H1 (cell line): ENCODE measurements around the gene TMEM114. TPM values are rescaled to one million over a fixed set of nuclear protein-coding genes. Genes with fewer than 3 reads are reported as not detected.

Experiments used
- CTCF ChIA-PET: fragments of 300-600 bp; sonication (Branson Sonifier 250); formaldehyde crosslinking; loops from one replicate; lab custom pipeline; 2021; ENCODE audit not compliant: partially characterized antibody; lab: Charles Lee
- POLR2A ChIA-PET: fragments of 300-600 bp; sonication (Branson Sonifier 250); formaldehyde crosslinking; loops from one replicate; lab custom pipeline; 2021; ENCODE audit warnings: inconsistent platforms; ENCODE audit not compliant: partially characterized antibody; lab: Charles Lee
- DNase-seq, 2 experiments: peaks; one replicate each; pipeline versions ENCODE4 v3.0.0 to v3.0.0-alpha.2; 2010 to 2022; ENCODE audit warnings: low spot score in 2 of 2, low read depth in 1 of 2, mixed read lengths in 1 of 2
- FAIRE-seq: peaks from 2 replicates; lab custom pipeline; 2011; peaks lifted over from hg19 to GRCh38; lab: Jason Lieb, UNC
- H2AFZ ChIP-seq: 2 replicates; pipeline ENCODE4 v1.8.1; 2012; ENCODE audit warnings: low read length, inconsistent platforms
- H2AK5ac ChIP-seq: 2 replicates; pipeline ENCODE4 v1.6.1; 2013; ENCODE audit warnings: low read depth, low read length
- H2BK120ac ChIP-seq: replicated peaks from 2 replicates; pipeline ENCODE3; 2013; ENCODE audit warnings: low read depth, low read length, inconsistent platforms
- H2BK12ac ChIP-seq: 2 replicates; pipeline ENCODE4 v1.6.1; 2013; ENCODE audit warnings: low read depth, low read length
- H2BK15ac ChIP-seq: 2 replicates; pipeline ENCODE4 v1.6.1; 2013; ENCODE audit warnings: low read length
- H2BK20ac ChIP-seq: 2 replicates; pipeline ENCODE4 v1.6.1; 2013; ENCODE audit warnings: low read length
- H2BK5ac ChIP-seq: 2 replicates; pipeline ENCODE4 v1.6.1; 2013; ENCODE audit warnings: low read depth, low read length
- H3K14ac ChIP-seq: 2 replicates; pipeline ENCODE4 v1.6.1; 2013; ENCODE audit warnings: inconsistent platforms; ENCODE audit not compliant: insufficient read length
- H3K18ac ChIP-seq: 2 replicates; pipeline ENCODE4 v1.6.1; 2013; ENCODE audit warnings: low read length; ENCODE audit errors: extremely low read depth
- H3K23ac ChIP-seq: 2 replicates; pipeline ENCODE4 v1.6.1; 2013; ENCODE audit warnings: inconsistent platforms; ENCODE audit not compliant: insufficient read length
- H3K23me2 ChIP-seq: 2 replicates; pipeline ENCODE4 v1.6.1; 2013; ENCODE audit warnings: low read depth, low read length
- H3K27ac ChIP-seq: 2 replicates; pipeline ENCODE4 v1.6.1; 2011; ENCODE audit warnings: low read depth, low read length, inconsistent platforms
- H3K27me3 ChIP-seq, 4 experiments: replicated peaks in 1 of 4; 1 replicate in 1 of 4; 2 replicates in 3 of 4; pipeline versions ENCODE4 v1.6.1 to v1.8.1; 2011 to 2013; ENCODE audit warnings: low read length in 3 of 4, mild to moderate bottlenecking in 3 of 4, inconsistent platforms in 2 of 4, mixed read lengths in 2 of 4, moderate library complexity in 1 of 4; ENCODE audit not compliant: control insufficient read depth in 3 of 4, insufficient read depth in 3 of 4; ENCODE audit errors: extremely low read depth in 1 of 4
- H3K36me3 ChIP-seq, 4 experiments: 2 replicates each; pipeline versions ENCODE4 v1.6.1 to v1.8.1; 2011 to 2013; ENCODE audit warnings: mild to moderate bottlenecking in 4 of 4, low read length in 3 of 4, moderate library complexity in 2 of 4, control low read depth in 1 of 4, inconsistent platforms in 1 of 4; ENCODE audit not compliant: insufficient read depth in 4 of 4, control insufficient read depth in 2 of 4
- H3K4ac ChIP-seq: replicated peaks from 2 replicates; pipeline ENCODE3; 2013; ENCODE audit warnings: low read length, low read depth, mixed read lengths, inconsistent platforms; ENCODE audit not compliant: insufficient read length
- H3K4me1 ChIP-seq, 4 experiments: replicated peaks in 1 of 4; 1 replicate in 1 of 4; 2 replicates in 3 of 4; pipeline versions ENCODE4 v1.6.1 to v1.8.1; 2011 to 2013; ENCODE audit warnings: low read length in 3 of 4, inconsistent platforms in 2 of 4, mixed read lengths in 1 of 4; ENCODE audit not compliant: insufficient read depth in 4 of 4, control insufficient read depth in 3 of 4
- H3K4me2 ChIP-seq, 2 experiments: 2 replicates each; pipeline versions ENCODE4 v1.6.1 to v1.8.1; 2011 to 2013; ENCODE audit warnings: low read depth in 2 of 2, low read length in 2 of 2, control low read depth in 1 of 2, inconsistent platforms in 1 of 2, mild to moderate bottlenecking in 1 of 2; ENCODE audit not compliant: insufficient read depth in 1 of 2
- H3K4me3 ChIP-seq, 4 experiments: fragments of 200-600, 300-600 bp in 1 of 4; sonication (generic), shearing (Covaris generic), sonication (Bioruptor Twin) in 1 of 4; 2 replicates each; pipeline versions ENCODE4 v1.5.1 to v1.8.1; 2011 to 2016; ENCODE audit warnings: low read length in 4 of 4, low read depth in 3 of 4, control low read depth in 2 of 4, inconsistent platforms in 2 of 4, mild to moderate bottlenecking in 2 of 4, mixed read lengths in 1 of 4, moderate library complexity in 1 of 4; ENCODE audit not compliant: insufficient read depth in 2 of 4; ENCODE audit errors: extremely low read depth in 1 of 4
- H3K56ac ChIP-seq: replicated peaks from 2 replicates; pipeline ENCODE3; 2013; ENCODE audit warnings: low read depth, mild to moderate bottlenecking, mixed read lengths, low read length, inconsistent platforms; ENCODE audit not compliant: insufficient read length
- H3K79me1 ChIP-seq: 2 replicates; pipeline ENCODE4 v1.6.1; 2013; ENCODE audit warnings: low read depth, low read length, control low read depth
- H3K79me2 ChIP-seq, 2 experiments: 2 replicates each; pipeline versions ENCODE4 v1.6.1 to v1.8.1; 2012 to 2013; ENCODE audit warnings: low read length in 2 of 2, mild to moderate bottlenecking in 2 of 2, inconsistent platforms in 1 of 2; ENCODE audit not compliant: insufficient read depth in 2 of 2, control insufficient read depth in 1 of 2
- H3K9ac ChIP-seq, 4 experiments: replicated peaks in 1 of 4; 1 replicate in 1 of 4; 2 replicates in 3 of 4; pipeline versions ENCODE4 v1.6.1 to v1.8.1; 2011 to 2013; ENCODE audit warnings: low read depth in 3 of 4, low read length in 3 of 4, control low read depth in 2 of 4, mild to moderate bottlenecking in 2 of 4, moderate library complexity in 2 of 4, inconsistent platforms in 1 of 4; ENCODE audit errors: extremely low read depth in 1 of 4
- H3K9me3 ChIP-seq, 2 experiments: 2 replicates each; pipeline versions ENCODE4 v1.6.1 to v1.8.1; 2012 to 2013; ENCODE audit warnings: mild to moderate bottlenecking in 2 of 2, moderate library complexity in 2 of 2, control low read depth in 1 of 2, inconsistent platforms in 1 of 2, low read depth in 1 of 2, low read length in 1 of 2, mixed read lengths in 1 of 2; ENCODE audit not compliant: insufficient read depth in 2 of 2
- H4K20me1 ChIP-seq, 2 experiments: replicated peaks in 1 of 2; 2 replicates each; pipeline versions ENCODE3 to v1.8.1; 2011 to 2013; ENCODE audit warnings: inconsistent platforms in 2 of 2, low read length in 2 of 2, mild to moderate bottlenecking in 1 of 2; ENCODE audit not compliant: insufficient read depth in 2 of 2, control insufficient read depth in 1 of 2
- H4K5ac ChIP-seq: 2 replicates; pipeline ENCODE4 v1.6.1; 2013; ENCODE audit warnings: low read length, low read depth, mixed read lengths, inconsistent platforms; ENCODE audit not compliant: insufficient read length
- H4K8ac ChIP-seq: 2 replicates; pipeline ENCODE4 v1.8.0; 2013; ENCODE audit warnings: mild to moderate bottlenecking, moderate library complexity, low read length, inconsistent platforms; ENCODE audit not compliant: insufficient read depth; ENCODE audit errors: extremely low read depth
- H4K91ac ChIP-seq: replicated peaks from 2 replicates; pipeline ENCODE3; 2013; ENCODE audit warnings: low read length, mixed read lengths, inconsistent platforms; ENCODE audit not compliant: insufficient read length
- ASH2L ChIP-seq: fragments of 200-600, 300-600 bp; sonication (generic); IDR thresholded peaks from one replicate; pipeline ENCODE4 v1.7.1; 2017; ENCODE audit warnings: low read length
- BCL11A ChIP-seq, 2 experiments: IDR thresholded peaks; one replicate each; pipeline ENCODE4 v1.6.1; 2011; ENCODE audit warnings: low read depth in 2 of 2, low read length in 2 of 2, mild to moderate bottlenecking in 2 of 2
- CHD2 ChIP-seq: IDR thresholded peaks from 2 replicates; pipeline ENCODE4 v1.6.1; 2012; ENCODE audit warnings: low read length, improper control_type of control experiment
- JUND ChIP-seq: IDR thresholded peaks from 2 replicates; pipeline ENCODE4 v1.6.1; 2011; ENCODE audit warnings: mild to moderate bottlenecking, improper control_type of control experiment, low read length
- KDM5A ChIP-seq: fragments of 200-600 bp; IDR thresholded peaks from 2 replicates; pipeline ENCODE4 v1.7.1; 2012; ENCODE audit warnings: mild to moderate bottlenecking, low read length, inconsistent platforms, mixed read lengths
- RAD21 ChIP-seq, 2 experiments: IDR thresholded peaks in 1 of 2; conservative IDR thresholded peaks in 1 of 2; 2 replicates each; pipeline ENCODE4 v1.6.1; 2011; ENCODE audit warnings: low read depth in 2 of 2, low read length in 2 of 2, improper control_type of control experiment in 1 of 2, inconsistent platforms in 1 of 2, mild to moderate bottlenecking in 1 of 2, moderate library complexity in 1 of 2
- WGBS, 2 experiments: shearing (Covaris generic) in 1 of 2; methylation state at CpG; one replicate each; pipeline versions ENCODE4 v1.1.6 to v1.1.7; 2013 to 2015; ENCODE audit warnings: low lambda C conversion rate in 2 of 2, mixed read lengths in 2 of 2, inconsistent platforms in 1 of 2, low coverage in 1 of 2, missing lambda C conversion rate in 1 of 2; ENCODE audit not compliant: insufficient replicate concordance in 2 of 2, insufficient coverage in 1 of 2, insufficient read length in 1 of 2; ENCODE audit errors: extremely low coverage in 1 of 2, missing lambda C conversion rate in 1 of 2; 5-methylcytosine and 5-hydroxymethylcytosine counted together
- polyA plus RNA-seq, 7 experiments: library from polyadenylated mRNA; depleted of rRNA in 3 of 7; stranded (reverse) in 5 of 7; unstranded in 2 of 7; fragments of >200 nt in 5 of 7; fragments of 200-250 nt in 2 of 7; gene quantifications; 1 replicate in 5 of 7; 2 replicates in 1 of 7; 4 replicates in 1 of 7; pipeline versions ENCODE4 v1.2.1 to v1.2.3, GENCODE V29; 2011 to 2013; ENCODE audit warnings: missing spikeins in 2 of 7, mixed read lengths in 2 of 7
- total RNA-seq: library from RNA; stranded (reverse); fragmentation: NEBNext Ultra II Directional; extraction: Animal tissue kit (Norgen Biotek cat#: 25700); gene quantifications from 2 replicates; pipeline ENCODE4 v1.2.1, GENCODE V29; 2021

The TMEM114 gene
- total and polyA plus RNA-seq, 2 of the 8 experiments (the other 6 are each of a cell fraction or from before 2014, with no cell fraction given), result 1.6 to 2.9 TPM

DNA sequence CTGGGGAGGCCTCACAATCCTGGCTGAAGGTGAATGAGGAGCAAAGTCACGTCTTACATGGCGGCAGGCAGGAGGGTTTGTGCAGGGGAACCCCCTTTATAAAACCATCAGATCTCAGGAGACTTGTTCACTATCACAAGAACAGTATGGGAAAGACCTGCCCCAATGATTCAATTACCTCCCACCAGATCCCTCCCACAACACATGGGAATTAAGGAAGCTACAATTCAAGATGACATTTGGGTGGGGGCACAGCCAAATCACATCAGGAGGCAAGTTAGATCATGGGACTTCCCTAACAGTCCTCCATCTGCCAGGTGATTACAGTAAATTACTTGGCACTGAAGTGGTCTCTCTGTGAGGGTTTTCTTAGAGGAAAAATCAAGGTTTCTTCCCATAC lies 5.3 kb downstream of the TMEM114 start:
- Histone ChIP-seq H3K27ac (no peak overlapping the region), H3K4me1 (peaks cover 0 to 11% (median 3%) of the 10 kb centered on the region in 4 experiments; a peak in 2 of 7 replicates), H3K27me3 (peaks cover 7 to 17% (median 11%) of the 10 kb centered on the region in 4 experiments; a peak in 6 of 7 replicates), H3K56ac (no peak overlapping the region), H4K20me1 (no peaks in the 10 kb centered on the region), H3K79me1 (no peaks in the 10 kb centered on the region), H3K79me2 (no peaks in the 10 kb centered on the region), H3K4me3 (no peak overlapping the region), H4K91ac (no peak overlapping the region), H3K23ac (no peak overlapping the region), H3K4ac (no peak overlapping the region), H3K9ac (no peak overlapping the region), H4K5ac (no peak overlapping the region), H2AFZ (no peak overlapping the region), H2BK15ac (no peak overlapping the region), H3K14ac (no peak overlapping the region), H2BK120ac (no peak overlapping the region), H3K18ac (no peak overlapping the region), H3K4me2 (no peak overlapping the region), H3K9me3 (no peaks in the 10 kb centered on the region), H3K36me3 (no peaks in the 10 kb centered on the region; a peak in 1 of 8 replicates), H2BK5ac (no peak overlapping the region), H2BK12ac (no peak overlapping the region), H3K23me2 (peaks cover 11% of the 10 kb centered on the region), H2AK5ac (no peak overlapping the region), H2BK20ac (no peak overlapping the region), H4K8ac (no peak overlapping the region)
- no peak for FAIRE-seq
- no peak for DNase-seq
- ChIA-PET POLR2A (interaction anchor here (0.9 to 2.9 kb wide), 5 partner anchors 13 to 54 kb away, joined by 3 to 12 read pairs (median 4); partner anchors contain the start of gene METTL22), CTCF (interaction anchor here (1.2 to 12.4 kb wide), 4 partner anchors 15 to 51 kb away, joined by 3 to 162 read pairs (median 8); partner anchors contain the start of gene METTL22)
- WGBS, 2 experiments, result 90% methylated on average over 2 of the region's 2 CpGs; no CpG with 5 or more reads in 1 of the 2 experiments
- TF ChIP-seq KDM5A, result no peak
- TF ChIP-seq BCL11A (IDR thresholded peaks at IDR 0.05; ENCODE audit: low read depth in 2 of 2, low read length in 2 of 2), result no peak
- TF ChIP-seq ASH2L, result no peak
- TF ChIP-seq RAD21 (IDR thresholded peaks at IDR 0.05 in 1 of 2, conservative IDR thresholded peaks at IDR 0.05 in 1 of 2; ENCODE audit: low read depth in 2 of 2, low read length in 2 of 2), result no peak
- no peak for TF ChIP-seq JUND
- no peak for TF ChIP-seq CHD2
